Measurements from ENCODE around the gene FBN2.

DNA sequence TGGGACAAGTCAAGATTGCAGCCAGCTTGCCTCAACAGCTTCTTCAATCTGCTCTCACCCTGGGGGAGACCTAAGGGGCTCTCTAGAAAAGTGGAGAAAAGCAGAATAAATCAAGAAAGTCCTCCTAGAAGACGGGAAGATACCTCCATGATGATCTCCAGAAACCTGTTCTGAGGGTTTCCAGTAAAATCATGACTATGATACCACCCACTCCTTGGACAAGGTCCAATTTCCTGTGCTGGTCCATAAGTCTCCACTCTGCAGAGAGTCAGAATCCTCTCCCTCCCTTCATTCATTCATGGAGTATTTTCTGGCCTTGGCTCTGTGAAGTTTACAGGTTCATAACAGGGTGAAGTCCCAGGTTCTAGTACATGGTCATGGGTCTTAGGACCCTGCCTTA, 285.8 kb downstream of the FBN2 start:
- TF ChIP-seq, protein P1, sequence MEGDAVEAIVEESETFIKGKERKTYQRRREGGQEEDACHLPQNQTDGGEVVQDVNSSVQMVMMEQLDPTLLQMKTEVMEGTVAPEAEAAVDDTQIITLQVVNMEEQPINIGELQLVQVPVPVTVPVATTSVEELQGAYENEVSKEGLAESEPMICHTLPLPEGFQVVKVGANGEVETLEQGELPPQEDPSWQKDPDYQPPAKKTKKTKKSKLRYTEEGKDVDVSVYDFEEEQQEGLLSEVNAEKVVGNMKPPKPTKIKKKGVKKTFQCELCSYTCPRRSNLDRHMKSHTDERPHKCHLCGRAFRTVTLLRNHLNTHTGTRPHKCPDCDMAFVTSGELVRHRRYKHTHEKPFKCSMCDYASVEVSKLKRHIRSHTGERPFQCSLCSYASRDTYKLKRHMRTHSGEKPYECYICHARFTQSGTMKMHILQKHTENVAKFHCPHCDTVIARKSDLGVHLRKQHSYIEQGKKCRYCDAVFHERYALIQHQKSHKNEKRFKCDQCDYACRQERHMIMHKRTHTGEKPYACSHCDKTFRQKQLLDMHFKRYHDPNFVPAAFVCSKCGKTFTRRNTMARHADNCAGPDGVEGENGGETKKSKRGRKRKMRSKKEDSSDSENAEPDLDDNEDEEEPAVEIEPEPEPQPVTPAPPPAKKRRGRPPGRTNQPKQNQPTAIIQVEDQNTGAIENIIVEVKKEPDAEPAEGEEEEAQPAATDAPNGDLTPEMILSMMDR (conservative IDR thresholded peaks at IDR 0.05 in 1 of 2, IDR thresholded peaks at IDR 0.05 in 1 of 2; ENCODE audit: low read depth in 1 of 2, low read length in 2 of 2) = no peak
- no peak for TF ChIP-seq EZH2 (IDR thresholded peaks at IDR 0.05; ENCODE audit: low read length, missing control alignments)

Data from fibroblast of lung (primary cell).